ENCODE measurements around the gene DYNLRB1.

DNA sequence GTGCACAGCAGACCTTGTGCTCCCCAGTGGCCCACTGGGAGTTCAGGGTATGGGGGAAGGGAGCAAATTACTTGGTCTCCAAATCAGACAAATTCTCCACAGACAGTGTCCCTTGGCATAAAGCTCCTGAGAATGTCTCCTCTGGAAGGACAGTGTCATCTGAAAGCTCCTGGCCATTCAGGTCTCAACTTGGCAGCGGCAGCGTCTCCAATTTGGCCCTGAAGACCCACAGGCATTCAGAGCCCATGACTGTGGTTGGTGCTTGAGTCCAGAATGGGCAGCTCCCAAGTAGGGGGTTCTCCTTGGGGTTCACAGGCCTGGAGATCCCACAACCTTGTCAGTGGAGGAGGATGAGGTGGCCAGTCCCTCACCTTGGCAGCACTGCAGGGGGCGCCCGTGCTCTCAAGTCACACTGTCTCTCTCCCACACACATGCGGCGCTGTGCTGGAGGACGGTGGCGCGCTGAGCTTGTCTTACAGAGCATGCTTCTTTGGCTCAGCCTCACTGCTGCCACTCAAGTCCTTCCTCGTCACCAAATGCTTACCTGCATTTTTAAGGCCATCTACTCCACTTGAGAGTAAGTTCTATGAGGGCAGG is 20.7 kb downstream of the DYNLRB1 start:
- TF ChIP-seq, protein P1, sequence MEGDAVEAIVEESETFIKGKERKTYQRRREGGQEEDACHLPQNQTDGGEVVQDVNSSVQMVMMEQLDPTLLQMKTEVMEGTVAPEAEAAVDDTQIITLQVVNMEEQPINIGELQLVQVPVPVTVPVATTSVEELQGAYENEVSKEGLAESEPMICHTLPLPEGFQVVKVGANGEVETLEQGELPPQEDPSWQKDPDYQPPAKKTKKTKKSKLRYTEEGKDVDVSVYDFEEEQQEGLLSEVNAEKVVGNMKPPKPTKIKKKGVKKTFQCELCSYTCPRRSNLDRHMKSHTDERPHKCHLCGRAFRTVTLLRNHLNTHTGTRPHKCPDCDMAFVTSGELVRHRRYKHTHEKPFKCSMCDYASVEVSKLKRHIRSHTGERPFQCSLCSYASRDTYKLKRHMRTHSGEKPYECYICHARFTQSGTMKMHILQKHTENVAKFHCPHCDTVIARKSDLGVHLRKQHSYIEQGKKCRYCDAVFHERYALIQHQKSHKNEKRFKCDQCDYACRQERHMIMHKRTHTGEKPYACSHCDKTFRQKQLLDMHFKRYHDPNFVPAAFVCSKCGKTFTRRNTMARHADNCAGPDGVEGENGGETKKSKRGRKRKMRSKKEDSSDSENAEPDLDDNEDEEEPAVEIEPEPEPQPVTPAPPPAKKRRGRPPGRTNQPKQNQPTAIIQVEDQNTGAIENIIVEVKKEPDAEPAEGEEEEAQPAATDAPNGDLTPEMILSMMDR (conservative IDR thresholded peaks at IDR 0.05): no peak; the same call in 1 of the 2 replicates
- no peak for TF ChIP-seq ZFX (IDR thresholded peaks at IDR 0.05)

Measured in C4-2B (cell line).